Left ventricle myocardium inferior (tissue), 1 donor: ENCODE measurements around the gene C8B. TPM values are rescaled to one million over a fixed set of nuclear protein-coding genes. Genes with fewer than 3 reads are reported as not detected.

Source experiments
- DNase-seq: peaks from one replicate; pipeline ENCODE4 v3.0.0-alpha.2; 2020
- H3K27ac ChIP-seq: fragments of 200-600 bp; replicated peaks from 2 replicates; pipeline ENCODE4 v1.8.0; 2021
- H3K27me3 ChIP-seq: fragments of 200-600 bp; 2 replicates; pipeline ENCODE4 v1.8.0; 2021; ENCODE audit warnings: low read depth
- H3K36me3 ChIP-seq: fragments of 200-600 bp; 2 replicates; pipeline ENCODE4 v1.8.0; 2021
- H3K4me1 ChIP-seq: fragments of 200-600 bp; 2 replicates; pipeline ENCODE4 v1.8.0; 2021
- H3K4me3 ChIP-seq: fragments of 200-600 bp; 2 replicates; pipeline ENCODE4 v1.8.0; 2021; ENCODE audit warnings: mild to moderate bottlenecking, moderate library complexity
- H3K9me3 ChIP-seq: fragments of 200-600 bp; replicated peaks from 2 replicates; pipeline ENCODE4 v1.8.0; 2021
- CTCF ChIP-seq: fragments of 200-600 bp; IDR thresholded peaks from 2 replicates; pipeline ENCODE4 v1.8.0; 2021; ENCODE audit warnings: antibody characterized with exemption, mild to moderate bottlenecking, borderline replicate concordance
- intact Hi-C: fragments of 100-400 bp; cut with micrococcal nuclease; formaldehyde crosslinking; loops from one replicate; pipeline ENCODE4 v1.11.0; 2022
- total RNA-seq: library from RNA; stranded (reverse); fragmentation: NEBNext Ultra II Directional; extraction: Animal tissue kit (Norgen Biotek cat#: 25700); gene quantifications from one replicate; pipeline ENCODE4 v1.2.1, GENCODE V29; 2021
- donor health status: DM: no; HTN: yes; CAD: no; lungs with severe emphysema.

Gene C8B
- total RNA-seq, 1 donor from 2014 or later: not detected

GRCh38 chr1:56992318-56993125, 26.7 kb upstream of the C8B start:
- intact Hi-C loops: no loop called here
- TF ChIP-seq CTCF: no peak
- H3K27ac ChIP-seq: no peak overlapping the region
- H3K4me1 ChIP-seq: no peaks in the 10 kb centered on the region
- no peak overlapping the region for H3K4me3 ChIP-seq
- peaks cover 11% of the 10 kb centered on the region for H3K27me3 ChIP-seq
- no peak for DNase-seq
- no peaks in the 10 kb centered on the region for H3K36me3 ChIP-seq
- no peaks in the 10 kb centered on the region for H3K9me3 ChIP-seq

GRCh38 chr1:56991576-56991975, 25.8 kb upstream of the C8B start:
- intact Hi-C loops: no loop called here
- peaks cover 11% of the 10 kb centered on the region for H3K27me3 ChIP-seq
- H3K4me3 ChIP-seq: no peak overlapping the region
- DNase-seq: no peak
- no peaks in the 10 kb centered on the region for H3K36me3 ChIP-seq
- H3K27ac ChIP-seq: no peak overlapping the region
- no peaks in the 10 kb centered on the region for H3K4me1 ChIP-seq
- no peak for TF ChIP-seq CTCF
- no peaks in the 10 kb centered on the region for H3K9me3 ChIP-seq

DNA sequence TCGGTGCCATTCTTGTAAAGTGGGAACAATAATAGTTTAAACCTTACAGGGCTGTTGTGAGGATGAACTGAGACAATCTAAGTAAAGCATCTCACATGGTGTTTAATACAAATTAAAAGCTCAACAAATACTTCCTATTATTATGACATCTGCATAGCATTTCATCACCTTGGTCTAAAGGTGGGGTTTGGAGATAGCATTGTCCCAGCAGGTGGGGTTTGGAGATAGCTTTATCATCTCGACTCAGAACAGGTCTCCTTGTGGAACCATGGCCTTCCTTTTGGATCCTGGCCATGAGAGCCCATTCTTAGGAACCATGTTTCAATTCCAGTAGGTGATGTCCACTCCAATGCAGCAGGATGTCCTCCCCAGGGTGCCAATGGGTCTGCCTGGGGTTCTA, 20.6 kb upstream of the C8B start:
- Histone ChIP-seq H3K4me3 (no peak overlapping the region), H3K27ac (no peak overlapping the region), H3K27me3 (peaks cover 6% of the 10 kb centered on the region), H3K4me1 (no peaks in the 10 kb centered on the region), H3K9me3 (no peaks in the 10 kb centered on the region), H3K36me3 (no peaks in the 10 kb centered on the region)
- TF ChIP-seq CTCF: no peak
- DNase-seq: no peak
- intact Hi-C loops: no loop called here

DNA sequence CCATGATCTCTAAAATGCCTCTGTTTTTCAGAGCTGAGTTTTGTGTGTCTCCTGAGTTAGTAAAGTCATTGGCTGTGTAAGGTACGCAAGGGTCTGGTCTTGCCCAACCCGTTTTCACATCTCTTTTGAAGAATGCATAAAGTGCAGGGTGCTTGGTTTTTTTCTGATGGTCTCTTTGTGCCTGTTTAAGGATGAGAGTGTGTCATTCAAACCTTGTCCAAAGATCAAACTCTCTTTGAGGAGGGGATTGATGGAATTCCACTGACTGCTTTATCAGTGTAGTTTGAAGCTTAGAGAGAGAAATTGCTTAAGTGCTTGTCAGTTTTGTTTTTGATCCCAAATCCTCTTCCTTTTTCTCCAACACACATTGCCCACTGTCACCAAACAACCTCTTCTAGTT, 20.0 kb upstream of the C8B start:
- Histone ChIP-seq H3K4me3 (no peak overlapping the region), H3K4me1 (no peaks in the 10 kb centered on the region), H3K36me3 (no peaks in the 10 kb centered on the region), H3K27ac (no peak overlapping the region), H3K27me3 (peaks cover under 1% of the 10 kb centered on the region), H3K9me3 (no peaks in the 10 kb centered on the region)
- DNase-seq: no peak
- intact Hi-C loops: no loop called here
- TF ChIP-seq CTCF: no peak

- no peak overlapping the region for H3K27ac ChIP-seq
- no peak overlapping the region for H3K4me3 ChIP-seq
- no peaks in the 10 kb centered on the region for H3K9me3 ChIP-seq
- H3K27me3 ChIP-seq: peaks cover 3% of the 10 kb centered on the region
- no peaks in the 10 kb centered on the region for H3K36me3 ChIP-seq
- intact Hi-C loops: no loop called here
- no peak for TF ChIP-seq CTCF
- DNase-seq: no peak
- no peaks in the 10 kb centered on the region for H3K4me1 ChIP-seq
Measured at GRCh38 chr1:56983484-56983883, 17.7 kb upstream of the C8B start.
